GM19463 (cell line): ENCODE data around the gene C12orf76.
A peak's percentile ranks its signal among the peaks of the same experiment; 100 is the strongest.

Experiments used
- ATAC-seq: cut with Tn5 transposase; IDR thresholded peaks from one replicate; pipeline ENCODE4 v1.9.1; 2021; ENCODE audit warnings: mild to moderate bottlenecking, moderate library complexity; ENCODE audit not compliant: unreplicated experiment

Gene C12orf76

GRCh38 chr12:109997393-109997792, 50.9 kb downstream of the C12orf76 start:
- no peak for ATAC-seq

DNA sequence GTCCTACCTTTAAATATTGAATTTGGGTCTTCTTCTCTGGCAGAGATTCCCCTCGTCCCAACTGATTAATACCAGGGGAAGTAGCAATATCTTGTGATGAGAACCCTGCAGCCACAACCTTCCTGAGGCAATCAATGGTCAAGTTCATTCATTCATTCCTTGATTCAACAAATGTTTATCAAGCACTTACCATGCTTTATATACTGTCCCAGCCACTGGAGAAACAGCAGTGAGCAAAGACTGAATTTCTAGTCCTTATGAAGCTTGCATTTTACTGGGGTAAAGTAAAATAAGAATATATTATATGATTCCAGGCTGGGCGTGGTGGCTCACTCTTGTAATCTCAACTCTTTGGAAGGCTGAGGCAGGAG, 51.9 kb downstream of the C12orf76 start:
- no peak for ATAC-seq

GRCh38 chr12:109995686-109996482, 52.4 kb downstream of the C12orf76 start, which contains the start of gene GIT2:
Gene GIT2, minus strand, starts transcription at chr12:109996368. Its CDS starts 144 bp downstream, at chr12:109996224.
- peak; percentile 60 for ATAC-seq

GRCh38 chr12:109995361-109995685, 53.0 kb downstream of the C12orf76 start:
- no peak for ATAC-seq

- ATAC-seq = no peak
Measured at GRCh38 chr12:109994401-109995175, 53.7 kb downstream of the C12orf76 start.

- ATAC-seq = no peak
Measured at GRCh38 chr12:109993091-109993490, 55.2 kb downstream of the C12orf76 start.

- ATAC-seq = no peak
Measured at GRCh38 chr12:109991586-109991985, 56.7 kb downstream of the C12orf76 start.
